ENCODE results near the gene BLID.

DNA sequence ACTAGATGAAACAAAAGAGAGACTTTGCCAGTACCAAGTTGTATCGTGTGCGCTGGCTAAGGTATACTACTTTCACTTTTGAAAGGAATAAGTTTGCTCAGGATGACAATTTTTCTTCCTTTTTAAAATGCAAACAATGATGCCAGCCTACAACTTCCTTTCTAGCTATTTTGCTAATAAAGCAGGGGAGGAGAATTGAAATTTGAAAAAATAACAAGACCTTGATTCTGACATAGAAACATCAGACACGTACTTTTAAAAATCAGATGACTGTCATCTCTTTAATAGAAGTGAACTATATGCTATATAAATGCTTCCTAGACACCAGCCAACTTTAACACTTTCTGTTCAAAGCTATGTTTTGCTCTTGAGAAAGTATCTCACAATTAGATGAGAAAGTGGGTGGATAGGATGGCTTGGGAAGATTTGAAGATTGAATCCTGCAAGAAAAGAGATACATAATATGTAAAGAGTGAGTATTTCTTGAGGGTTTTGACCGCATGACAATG, 41.7 kb upstream of the BLID start:
- TF ChIP-seq, protein P1, sequence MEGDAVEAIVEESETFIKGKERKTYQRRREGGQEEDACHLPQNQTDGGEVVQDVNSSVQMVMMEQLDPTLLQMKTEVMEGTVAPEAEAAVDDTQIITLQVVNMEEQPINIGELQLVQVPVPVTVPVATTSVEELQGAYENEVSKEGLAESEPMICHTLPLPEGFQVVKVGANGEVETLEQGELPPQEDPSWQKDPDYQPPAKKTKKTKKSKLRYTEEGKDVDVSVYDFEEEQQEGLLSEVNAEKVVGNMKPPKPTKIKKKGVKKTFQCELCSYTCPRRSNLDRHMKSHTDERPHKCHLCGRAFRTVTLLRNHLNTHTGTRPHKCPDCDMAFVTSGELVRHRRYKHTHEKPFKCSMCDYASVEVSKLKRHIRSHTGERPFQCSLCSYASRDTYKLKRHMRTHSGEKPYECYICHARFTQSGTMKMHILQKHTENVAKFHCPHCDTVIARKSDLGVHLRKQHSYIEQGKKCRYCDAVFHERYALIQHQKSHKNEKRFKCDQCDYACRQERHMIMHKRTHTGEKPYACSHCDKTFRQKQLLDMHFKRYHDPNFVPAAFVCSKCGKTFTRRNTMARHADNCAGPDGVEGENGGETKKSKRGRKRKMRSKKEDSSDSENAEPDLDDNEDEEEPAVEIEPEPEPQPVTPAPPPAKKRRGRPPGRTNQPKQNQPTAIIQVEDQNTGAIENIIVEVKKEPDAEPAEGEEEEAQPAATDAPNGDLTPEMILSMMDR (IDR thresholded peaks at IDR 0.05): no peak
- no peak for TF ChIP-seq POLR2A (IDR thresholded peaks at IDR 0.05)
